ENCODE results near the gene DRC3.

- TF ChIP-seq PAX5 (IDR thresholded peaks at IDR 0.05; ENCODE audit: borderline replicate concordance, low read depth, low read length) (no peak), EZH2 (IDR thresholded peaks at IDR 0.05; ENCODE audit: borderline replicate concordance, control insufficient read depth, low read depth, low read length) (no peak), NFXL1 (IDR thresholded peaks at IDR 0.05; ENCODE audit: borderline replicate concordance) (no peak), SP1 (IDR thresholded peaks at IDR 0.05; ENCODE audit: low read depth, low read length) (no peak), ZBED1 (IDR thresholded peaks at IDR 0.05; ENCODE audit: borderline replicate concordance) (no peak), IRF4 (IDR thresholded peaks at IDR 0.05; ENCODE audit: low read depth, low read length) (no peak), CREM (IDR thresholded peaks at IDR 0.05; ENCODE audit: low read depth) (no peak), YY1 (IDR thresholded peaks at IDR 0.05; ENCODE audit: low read depth, low read length) (no peak), BCLAF1 (IDR thresholded peaks at IDR 0.05) (no peak)
- TF ChIP-seq, protein P1, sequence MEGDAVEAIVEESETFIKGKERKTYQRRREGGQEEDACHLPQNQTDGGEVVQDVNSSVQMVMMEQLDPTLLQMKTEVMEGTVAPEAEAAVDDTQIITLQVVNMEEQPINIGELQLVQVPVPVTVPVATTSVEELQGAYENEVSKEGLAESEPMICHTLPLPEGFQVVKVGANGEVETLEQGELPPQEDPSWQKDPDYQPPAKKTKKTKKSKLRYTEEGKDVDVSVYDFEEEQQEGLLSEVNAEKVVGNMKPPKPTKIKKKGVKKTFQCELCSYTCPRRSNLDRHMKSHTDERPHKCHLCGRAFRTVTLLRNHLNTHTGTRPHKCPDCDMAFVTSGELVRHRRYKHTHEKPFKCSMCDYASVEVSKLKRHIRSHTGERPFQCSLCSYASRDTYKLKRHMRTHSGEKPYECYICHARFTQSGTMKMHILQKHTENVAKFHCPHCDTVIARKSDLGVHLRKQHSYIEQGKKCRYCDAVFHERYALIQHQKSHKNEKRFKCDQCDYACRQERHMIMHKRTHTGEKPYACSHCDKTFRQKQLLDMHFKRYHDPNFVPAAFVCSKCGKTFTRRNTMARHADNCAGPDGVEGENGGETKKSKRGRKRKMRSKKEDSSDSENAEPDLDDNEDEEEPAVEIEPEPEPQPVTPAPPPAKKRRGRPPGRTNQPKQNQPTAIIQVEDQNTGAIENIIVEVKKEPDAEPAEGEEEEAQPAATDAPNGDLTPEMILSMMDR (IDR thresholded peaks at IDR 0.05 in 2 of 3, conservative IDR thresholded peaks at IDR 0.05 in 1 of 3; ENCODE audit: control insufficient read depth in 2 of 3, extremely low read depth in 1 of 3, insufficient read depth in 1 of 3, low read depth in 3 of 3, low read length in 3 of 3): no peak
- TF ChIP-seq, protein P2, sequence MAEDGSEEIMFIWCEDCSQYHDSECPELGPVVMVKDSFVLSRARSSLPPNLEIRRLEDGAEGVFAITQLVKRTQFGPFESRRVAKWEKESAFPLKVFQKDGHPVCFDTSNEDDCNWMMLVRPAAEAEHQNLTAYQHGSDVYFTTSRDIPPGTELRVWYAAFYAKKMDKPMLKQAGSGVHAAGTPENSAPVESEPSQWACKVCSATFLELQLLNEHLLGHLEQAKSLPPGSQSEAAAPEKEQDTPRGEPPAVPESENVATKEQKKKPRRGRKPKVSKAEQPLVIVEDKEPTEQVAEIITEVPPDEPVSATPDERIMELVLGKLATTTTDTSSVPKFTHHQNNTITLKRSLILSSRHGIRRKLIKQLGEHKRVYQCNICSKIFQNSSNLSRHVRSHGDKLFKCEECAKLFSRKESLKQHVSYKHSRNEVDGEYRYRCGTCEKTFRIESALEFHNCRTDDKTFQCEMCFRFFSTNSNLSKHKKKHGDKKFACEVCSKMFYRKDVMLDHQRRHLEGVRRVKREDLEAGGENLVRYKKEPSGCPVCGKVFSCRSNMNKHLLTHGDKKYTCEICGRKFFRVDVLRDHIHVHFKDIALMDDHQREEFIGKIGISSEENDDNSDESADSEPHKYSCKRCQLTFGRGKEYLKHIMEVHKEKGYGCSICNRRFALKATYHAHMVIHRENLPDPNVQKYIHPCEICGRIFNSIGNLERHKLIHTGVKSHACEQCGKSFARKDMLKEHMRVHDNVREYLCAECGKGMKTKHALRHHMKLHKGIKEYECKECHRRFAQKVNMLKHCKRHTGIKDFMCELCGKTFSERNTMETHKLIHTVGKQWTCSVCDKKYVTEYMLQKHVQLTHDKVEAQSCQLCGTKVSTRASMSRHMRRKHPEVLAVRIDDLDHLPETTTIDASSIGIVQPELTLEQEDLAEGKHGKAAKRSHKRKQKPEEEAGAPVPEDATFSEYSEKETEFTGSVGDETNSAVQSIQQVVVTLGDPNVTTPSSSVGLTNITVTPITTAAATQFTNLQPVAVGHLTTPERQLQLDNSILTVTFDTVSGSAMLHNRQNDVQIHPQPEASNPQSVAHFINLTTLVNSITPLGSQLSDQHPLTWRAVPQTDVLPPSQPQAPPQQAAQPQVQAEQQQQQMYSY (CRISPR knock-in tag; IDR thresholded peaks at IDR 0.05): no peak
- TF ChIP-seq, protein P3, sequence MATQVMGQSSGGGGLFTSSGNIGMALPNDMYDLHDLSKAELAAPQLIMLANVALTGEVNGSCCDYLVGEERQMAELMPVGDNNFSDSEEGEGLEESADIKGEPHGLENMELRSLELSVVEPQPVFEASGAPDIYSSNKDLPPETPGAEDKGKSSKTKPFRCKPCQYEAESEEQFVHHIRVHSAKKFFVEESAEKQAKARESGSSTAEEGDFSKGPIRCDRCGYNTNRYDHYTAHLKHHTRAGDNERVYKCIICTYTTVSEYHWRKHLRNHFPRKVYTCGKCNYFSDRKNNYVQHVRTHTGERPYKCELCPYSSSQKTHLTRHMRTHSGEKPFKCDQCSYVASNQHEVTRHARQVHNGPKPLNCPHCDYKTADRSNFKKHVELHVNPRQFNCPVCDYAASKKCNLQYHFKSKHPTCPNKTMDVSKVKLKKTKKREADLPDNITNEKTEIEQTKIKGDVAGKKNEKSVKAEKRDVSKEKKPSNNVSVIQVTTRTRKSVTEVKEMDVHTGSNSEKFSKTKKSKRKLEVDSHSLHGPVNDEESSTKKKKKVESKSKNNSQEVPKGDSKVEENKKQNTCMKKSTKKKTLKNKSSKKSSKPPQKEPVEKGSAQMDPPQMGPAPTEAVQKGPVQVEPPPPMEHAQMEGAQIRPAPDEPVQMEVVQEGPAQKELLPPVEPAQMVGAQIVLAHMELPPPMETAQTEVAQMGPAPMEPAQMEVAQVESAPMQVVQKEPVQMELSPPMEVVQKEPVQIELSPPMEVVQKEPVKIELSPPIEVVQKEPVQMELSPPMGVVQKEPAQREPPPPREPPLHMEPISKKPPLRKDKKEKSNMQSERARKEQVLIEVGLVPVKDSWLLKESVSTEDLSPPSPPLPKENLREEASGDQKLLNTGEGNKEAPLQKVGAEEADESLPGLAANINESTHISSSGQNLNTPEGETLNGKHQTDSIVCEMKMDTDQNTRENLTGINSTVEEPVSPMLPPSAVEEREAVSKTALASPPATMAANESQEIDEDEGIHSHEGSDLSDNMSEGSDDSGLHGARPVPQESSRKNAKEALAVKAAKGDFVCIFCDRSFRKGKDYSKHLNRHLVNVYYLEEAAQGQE (IDR thresholded peaks at IDR 0.05; ENCODE audit: low read depth, low read length): no peak
These were observed 65.6 kb downstream of the DRC3 start for GRCh38 chr17:18038149-18038850.
